Colonic mucosa (tissue), 4 donors: Measurements from ENCODE around the gene TBCK. TPM values are rescaled to one million over a fixed set of nuclear protein-coding genes. Genes with fewer than 3 reads are reported as not detected.

Source experiments
- DNase-seq: peaks from one replicate; pipeline ENCODE4 v3.0.0-alpha.2; 2020
- H3K27ac ChIP-seq: fragments of 200-600 bp; one replicate; pipeline ENCODE4 v1.8.0; 2021
- H3K27me3 ChIP-seq: fragments of 200-600 bp; one replicate; pipeline ENCODE4 v1.8.0; 2021
- H3K36me3 ChIP-seq: fragments of 200-600 bp; one replicate; pipeline ENCODE4 v1.8.0; 2021
- H3K4me1 ChIP-seq: fragments of 200-600 bp; one replicate; pipeline ENCODE4 v1.8.0; 2021; ENCODE audit warnings: mild to moderate bottlenecking
- H3K4me3 ChIP-seq: fragments of 200-600 bp; one replicate; pipeline ENCODE4 v1.8.0; 2021
- H3K9ac ChIP-seq, 2 donors: one replicate each; pipeline ENCODE4 v1.7.0; 2013; ENCODE audit warnings: control low read depth in 2 of 2, low read depth in 2 of 2, low read length in 2 of 2
- H3K9me3 ChIP-seq: fragments of 200-600 bp; one replicate; pipeline ENCODE4 v1.8.0; 2021
- CTCF ChIP-seq: fragments of 200-600 bp; IDR thresholded peaks from one replicate; pipeline ENCODE4 v1.8.0; 2022; ENCODE audit warnings: antibody characterized with exemption, mild to moderate bottlenecking
- intact Hi-C: fragments of 100-400 bp; cut with DNase I; formaldehyde crosslinking; loops from one replicate; pipeline ENCODE4 v1.14.1; 2022
- total RNA-seq, 2 donors: library from RNA; stranded (reverse); fragmentation: NEBNext Ultra II Directional in 1 of 2; extraction: Animal tissue kit (Norgen Biotek cat#: 25700) in 1 of 2; gene quantifications; one replicate each; pipeline ENCODE4 v1.2.1, GENCODE V29; 2021
- donor health status: healthy.
- donor health status: DM: no; HTN: no; CAD: no.
- donor health status: DM: no; HTN: no; CAD: no.

Gene TBCK
- total RNA-seq, 2 donors from 2014 or later = 27.4 to 33.9 TPM

GRCh38 chr4:106273831-106274230 is 42.2 kb downstream of the TBCK start:
- no peaks in the 10 kb centered on the region for H3K27me3 ChIP-seq
- no peak overlapping the region for H3K9ac ChIP-seq
- no peaks in the 10 kb centered on the region for H3K9me3 ChIP-seq
- no peaks in the 10 kb centered on the region for H3K36me3 ChIP-seq
- H3K4me3 ChIP-seq = no peak overlapping the region
- no peak for DNase-seq
- no peaks in the 10 kb centered on the region for H3K4me1 ChIP-seq
- intact Hi-C loops = no loop called here
- H3K27ac ChIP-seq = no peak overlapping the region
- TF ChIP-seq CTCF = no peak

DNA sequence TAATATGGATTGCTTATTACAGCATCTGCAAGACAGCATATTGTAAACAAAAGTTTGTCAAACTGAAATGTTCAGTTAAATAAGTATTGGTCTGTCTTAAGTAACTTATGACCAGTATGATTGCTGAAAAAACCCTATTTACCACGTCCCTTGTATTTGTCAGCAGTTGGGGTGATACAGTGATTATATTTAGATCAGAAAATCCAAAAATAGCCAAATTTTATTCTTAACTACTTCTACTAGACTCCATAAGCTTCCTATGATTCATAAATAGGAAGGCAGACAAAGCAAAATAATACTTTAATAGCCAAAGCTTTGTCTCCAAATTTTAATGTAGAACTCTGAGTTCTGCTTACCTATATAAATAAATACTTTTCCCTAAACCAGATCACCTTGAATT is 45.3 kb downstream of the TBCK start:
- no peak overlapping the region for H3K4me3 ChIP-seq
- TF ChIP-seq CTCF = no peak
- no peak for DNase-seq
- no peaks in the 10 kb centered on the region for H3K4me1 ChIP-seq
- intact Hi-C loops = no loop called here
- no peak overlapping the region for H3K9ac ChIP-seq
- H3K27ac ChIP-seq = no peak overlapping the region
- no peaks in the 10 kb centered on the region for H3K36me3 ChIP-seq
- H3K9me3 ChIP-seq = no peaks in the 10 kb centered on the region
- H3K27me3 ChIP-seq = no peaks in the 10 kb centered on the region

GRCh38 chr4:106269711-106270110 is 46.3 kb downstream of the TBCK start:
- H3K9me3 ChIP-seq = no peaks in the 10 kb centered on the region
- H3K9ac ChIP-seq = no peak overlapping the region
- DNase-seq = no peak
- no peak overlapping the region for H3K27ac ChIP-seq
- intact Hi-C loops = no loop called here
- TF ChIP-seq CTCF = no peak
- H3K4me3 ChIP-seq = no peak overlapping the region
- no peaks in the 10 kb centered on the region for H3K4me1 ChIP-seq
- no peaks in the 10 kb centered on the region for H3K36me3 ChIP-seq
- no peaks in the 10 kb centered on the region for H3K27me3 ChIP-seq

- Histone ChIP-seq H3K4me3 (no peak overlapping the region), H3K27ac (no peak overlapping the region), H3K27me3 (no peaks in the 10 kb centered on the region), H3K36me3 (no peaks in the 10 kb centered on the region), H3K4me1 (no peaks in the 10 kb centered on the region), H3K9me3 (no peaks in the 10 kb centered on the region), H3K9ac (no peak overlapping the region)
- no peak for TF ChIP-seq CTCF
- DNase-seq = no peak
- intact Hi-C loops = no loop called here
Measured at GRCh38 chr4:106268786-106269185, 47.2 kb downstream of the TBCK start.

- Histone ChIP-seq H3K27ac (no peak overlapping the region), H3K36me3 (no peaks in the 10 kb centered on the region), H3K9me3 (no peaks in the 10 kb centered on the region), H3K27me3 (no peaks in the 10 kb centered on the region), H3K9ac (no peak overlapping the region), H3K4me1 (no peaks in the 10 kb centered on the region), H3K4me3 (no peak overlapping the region)
- intact Hi-C loops = no loop called here
- no peak for DNase-seq
- peak; percentile 12 for TF ChIP-seq CTCF
Measured at GRCh38 chr4:106266201-106266600, 49.8 kb downstream of the TBCK start.

DNA sequence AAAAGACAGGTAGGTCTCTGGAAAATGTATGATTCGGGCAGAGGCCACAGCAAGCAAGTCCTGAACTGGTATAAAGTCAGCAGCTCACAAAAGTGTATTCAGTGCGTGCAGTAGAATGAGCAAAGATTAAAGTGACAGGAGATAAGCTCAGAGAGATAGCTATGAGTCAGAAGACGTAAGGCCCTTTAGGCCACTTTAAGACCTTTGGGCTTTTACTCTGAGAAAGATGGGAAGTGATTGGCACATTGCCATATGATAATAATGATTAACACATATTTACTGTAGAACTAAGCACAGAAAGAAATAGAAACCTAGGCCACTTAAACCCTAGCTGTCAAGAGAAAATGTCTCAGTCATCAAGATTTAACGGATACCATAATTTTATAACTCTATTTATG is 51.7 kb downstream of the TBCK start:
- Histone ChIP-seq H3K36me3 (no peaks in the 10 kb centered on the region), H3K9ac (no peak overlapping the region), H3K4me3 (no peak overlapping the region), H3K27ac (no peak overlapping the region), H3K9me3 (no peaks in the 10 kb centered on the region), H3K27me3 (no peaks in the 10 kb centered on the region), H3K4me1 (no peaks in the 10 kb centered on the region)
- DNase-seq = no peak
- intact Hi-C loops = no loop called here
- TF ChIP-seq CTCF = no peak
